RWPE2 (cell line): Measurements from ENCODE around the gene SLC7A8.
A peak's percentile ranks its signal among the peaks of the same experiment; 100 is the strongest.

ENCODE experiments used
- ATAC-seq: fragments of 200-7000 bp; cut with Tn5 transposase; 3 replicates; pipeline ENCODE4 v1.9.1; 2021; ENCODE audit warnings: low read depth
- DNase-seq: peaks from one replicate; pipeline ENCODE4 v3.0.0-alpha.2; 2020; ENCODE audit warnings: low spot score
- H3K27ac ChIP-seq: fragments of 450-650 bp; 2 replicates; pipeline ENCODE4 v1.5.1; 2017; ENCODE audit warnings: mild to moderate bottlenecking; ENCODE audit not compliant: poor library complexity, severe bottlenecking
- H3K27me3 ChIP-seq: fragments of 250-450 bp; sonication (Bioruptor Pico); 2 replicates; pipeline ENCODE4 v1.5.1; 2021; ENCODE audit warnings: mild to moderate bottlenecking, moderate library complexity; ENCODE audit not compliant: insufficient read depth, poor library complexity, severe bottlenecking
- H3K36me3 ChIP-seq: fragments of 250-450 bp; sonication (Bioruptor Pico); 2 replicates; pipeline ENCODE4 v1.5.1; 2020; ENCODE audit warnings: low read depth, mild to moderate bottlenecking, moderate library complexity
- H3K4me1 ChIP-seq: fragments of 250-450 bp; sonication (Bioruptor Pico); 2 replicates; pipeline ENCODE4 v1.5.1; 2021; ENCODE audit warnings: mild to moderate bottlenecking, moderate library complexity; ENCODE audit not compliant: insufficient read depth, poor library complexity, severe bottlenecking
- H3K4me3 ChIP-seq: fragments of 250-450 bp; sonication (Bioruptor Pico); 2 replicates; pipeline ENCODE4 v1.5.1; 2021; ENCODE audit warnings: mild to moderate bottlenecking, moderate library complexity; ENCODE audit not compliant: severe bottlenecking
- H3K9me3 ChIP-seq: fragments of 250-450 bp; sonication (Bioruptor Pico); 2 replicates; pipeline ENCODE4 v1.5.1; 2021; ENCODE audit warnings: mild to moderate bottlenecking, moderate library complexity; ENCODE audit not compliant: severe bottlenecking
- TF ChIP-seq, protein P1 (sequence below): fragments of 450-650 bp; IDR thresholded peaks from one replicate; pipeline ENCODE4 v1.5.1; 2017; ENCODE audit warnings: mild to moderate bottlenecking, moderate library complexity; ENCODE audit not compliant: poor library complexity, severe bottlenecking

SLC7A8 gene

DNA sequence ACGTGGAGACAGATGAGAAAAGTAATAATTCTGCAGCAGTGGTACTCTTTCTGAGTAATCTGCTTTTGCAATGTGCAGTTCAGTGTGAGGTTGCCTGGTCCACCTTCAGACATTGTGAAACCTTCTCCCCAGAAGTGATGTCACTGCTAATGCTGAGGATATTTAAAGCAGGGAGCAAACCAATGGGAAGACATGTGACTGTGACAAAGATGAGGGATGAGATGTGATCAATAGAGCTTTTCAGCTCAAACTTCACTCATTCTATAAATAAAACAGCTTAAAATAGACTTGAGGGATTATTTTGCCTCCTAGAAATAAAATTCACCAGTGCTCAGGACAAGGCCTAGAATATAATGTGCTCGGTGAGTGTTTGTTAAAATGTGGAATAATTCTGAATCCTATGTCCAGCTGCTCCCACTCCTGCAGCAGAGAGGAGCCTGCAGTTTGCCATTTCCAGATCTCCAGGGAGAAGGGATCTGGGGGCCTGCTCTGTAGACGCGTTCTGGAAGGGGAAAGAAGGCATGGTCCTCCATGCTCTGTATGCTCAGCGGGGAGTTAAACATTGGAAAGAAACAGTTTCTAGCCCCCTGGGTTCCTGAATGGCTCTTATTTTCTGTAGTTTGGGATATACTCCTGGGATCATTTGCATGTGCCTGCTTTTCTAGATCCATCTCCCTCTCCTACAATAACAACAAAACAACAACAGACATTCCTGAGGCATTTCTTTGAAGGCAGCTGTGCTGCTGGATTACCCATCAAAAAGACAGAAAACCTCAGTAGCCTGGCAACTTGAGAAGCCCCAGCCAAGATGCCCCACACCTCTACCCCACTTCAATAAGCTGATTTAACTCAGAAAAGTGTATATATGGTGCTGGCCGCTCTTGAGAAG lies 8.9 kb downstream of the SLC7A8 start:
- ATAC-seq (peak; percentile 25; the same call in 2 of the 3 replicates), DNase-seq (no peak)
- Histone ChIP-seq H3K9me3 (no peaks in the 10 kb centered on the region), H3K27ac (peak overlapping the region; percentile 1), H3K36me3 (no peaks in the 10 kb centered on the region), H3K4me1 (peaks cover 47% of the 10 kb centered on the region), H3K27me3 (no peaks in the 10 kb centered on the region), H3K4me3 (no peak overlapping the region)
- TF ChIP-seq, protein P1, sequence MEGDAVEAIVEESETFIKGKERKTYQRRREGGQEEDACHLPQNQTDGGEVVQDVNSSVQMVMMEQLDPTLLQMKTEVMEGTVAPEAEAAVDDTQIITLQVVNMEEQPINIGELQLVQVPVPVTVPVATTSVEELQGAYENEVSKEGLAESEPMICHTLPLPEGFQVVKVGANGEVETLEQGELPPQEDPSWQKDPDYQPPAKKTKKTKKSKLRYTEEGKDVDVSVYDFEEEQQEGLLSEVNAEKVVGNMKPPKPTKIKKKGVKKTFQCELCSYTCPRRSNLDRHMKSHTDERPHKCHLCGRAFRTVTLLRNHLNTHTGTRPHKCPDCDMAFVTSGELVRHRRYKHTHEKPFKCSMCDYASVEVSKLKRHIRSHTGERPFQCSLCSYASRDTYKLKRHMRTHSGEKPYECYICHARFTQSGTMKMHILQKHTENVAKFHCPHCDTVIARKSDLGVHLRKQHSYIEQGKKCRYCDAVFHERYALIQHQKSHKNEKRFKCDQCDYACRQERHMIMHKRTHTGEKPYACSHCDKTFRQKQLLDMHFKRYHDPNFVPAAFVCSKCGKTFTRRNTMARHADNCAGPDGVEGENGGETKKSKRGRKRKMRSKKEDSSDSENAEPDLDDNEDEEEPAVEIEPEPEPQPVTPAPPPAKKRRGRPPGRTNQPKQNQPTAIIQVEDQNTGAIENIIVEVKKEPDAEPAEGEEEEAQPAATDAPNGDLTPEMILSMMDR = no peak

DNA sequence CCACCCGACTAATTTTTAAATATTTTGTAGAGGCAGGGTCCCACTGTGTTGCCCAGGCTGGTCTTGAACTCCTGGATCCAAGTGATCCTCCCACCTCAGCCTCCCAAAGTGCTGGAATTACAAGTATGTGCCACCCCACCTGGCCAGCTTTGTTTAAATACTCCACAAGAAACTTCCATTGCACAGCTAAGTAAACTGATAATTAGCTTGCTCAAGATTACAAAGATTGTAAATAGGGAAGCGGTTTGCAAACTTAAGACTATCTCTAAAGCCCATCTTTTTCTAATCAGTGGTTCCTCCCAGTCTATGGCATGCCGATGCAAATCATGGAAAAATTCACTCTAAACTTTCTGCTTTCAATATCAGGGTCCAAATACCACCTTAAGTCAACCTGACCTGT lies 9.7 kb downstream of the SLC7A8 start:
- no peaks in the 10 kb centered on the region for H3K36me3 ChIP-seq
- no peaks in the 10 kb centered on the region for H3K27me3 ChIP-seq
- ATAC-seq (no peak), DNase-seq (no peak)
- H3K9me3 ChIP-seq = no peaks in the 10 kb centered on the region
- TF ChIP-seq, protein P1 = no peak
- H3K4me3 ChIP-seq = no peak overlapping the region
- H3K27ac ChIP-seq = peak overlapping the region; percentile 1
- H3K4me1 ChIP-seq = peaks cover 47% of the 10 kb centered on the region

DNA sequence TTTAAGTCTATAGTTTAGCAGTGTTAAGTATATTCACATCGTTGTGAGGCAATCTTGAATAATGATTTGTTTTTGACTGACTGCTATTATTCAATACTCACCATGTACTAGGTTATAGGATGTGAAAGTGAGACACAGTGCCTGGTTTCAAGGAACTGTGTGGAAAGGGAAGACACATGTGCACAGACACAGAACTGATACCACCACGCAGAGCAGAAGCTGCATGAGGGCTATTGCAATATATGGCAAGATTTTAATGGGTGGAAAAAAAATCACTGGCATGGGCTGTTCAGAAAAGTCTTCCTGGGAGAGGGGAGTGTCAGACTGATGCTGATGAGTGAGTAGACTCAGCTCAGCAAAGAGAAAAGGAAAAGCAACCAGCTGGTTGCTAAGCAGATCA lies 10.4 kb downstream of the SLC7A8 start:
- Histone ChIP-seq H3K27me3 (no peaks in the 10 kb centered on the region), H3K27ac (peak overlapping the region; percentile 87), H3K9me3 (no peaks in the 10 kb centered on the region), H3K4me3 (no peak overlapping the region), H3K36me3 (no peaks in the 10 kb centered on the region), H3K4me1 (peaks cover 47% of the 10 kb centered on the region)
- ATAC-seq (no peak), DNase-seq (no peak)
- TF ChIP-seq, protein P1 = no peak

DNA sequence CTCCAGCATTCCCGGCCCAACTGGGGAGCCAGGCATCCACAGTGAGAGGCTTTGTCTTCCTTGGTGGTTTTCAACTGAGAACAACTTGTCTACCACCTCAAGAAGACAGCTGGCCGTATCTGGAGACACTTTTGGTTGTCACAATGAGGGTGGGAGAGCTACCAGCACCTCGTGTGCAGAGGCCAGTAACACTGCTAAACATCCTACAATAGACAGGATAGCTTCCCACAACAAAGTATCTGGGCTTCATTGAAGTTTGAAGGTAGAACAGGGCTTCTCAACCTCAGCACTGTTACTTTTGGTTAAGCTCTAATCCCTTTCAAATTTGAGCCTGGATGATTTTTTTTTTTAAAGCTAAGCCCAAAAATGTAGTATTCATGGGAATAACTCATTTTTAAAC lies 10.9 kb downstream of the SLC7A8 start:
- no peaks in the 10 kb centered on the region for H3K9me3 ChIP-seq
- DNase-seq (no peak), ATAC-seq (no peak)
- H3K27me3 ChIP-seq = no peaks in the 10 kb centered on the region
- H3K36me3 ChIP-seq = no peaks in the 10 kb centered on the region
- TF ChIP-seq, protein P1 = no peak
- H3K4me3 ChIP-seq = no peak overlapping the region
- H3K27ac ChIP-seq = peak overlapping the region; percentile 87
- H3K4me1 ChIP-seq = peaks cover 47% of the 10 kb centered on the region

DNA sequence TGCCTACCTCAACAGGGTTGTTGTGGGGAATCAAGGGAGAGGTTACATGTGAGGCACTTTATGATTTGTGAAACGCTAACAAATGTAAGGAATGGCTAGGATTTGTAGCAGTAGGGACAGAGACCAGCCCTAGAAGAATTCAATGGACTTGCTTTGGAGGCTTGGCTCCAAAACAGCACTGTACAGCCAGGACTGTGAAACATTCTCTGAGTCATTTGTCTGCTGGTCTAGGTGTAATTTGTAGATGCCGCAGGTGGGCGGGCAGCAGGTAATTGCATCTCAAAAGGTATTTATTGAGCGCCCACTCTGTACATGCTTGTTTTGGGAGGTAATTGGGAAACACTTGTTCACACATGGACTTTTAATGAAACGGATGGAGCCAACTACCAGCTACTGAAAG lies 11.4 kb downstream of the SLC7A8 start:
- DNase-seq = no peak
- H3K9me3 ChIP-seq = no peaks in the 10 kb centered on the region
- H3K36me3 ChIP-seq = no peaks in the 10 kb centered on the region
- no peaks in the 10 kb centered on the region for H3K27me3 ChIP-seq
- TF ChIP-seq, protein P1 = no peak
- ATAC-seq = peak; percentile 79
- H3K27ac ChIP-seq = peak overlapping the region; percentile 87
- no peak overlapping the region for H3K4me3 ChIP-seq
- peaks cover 42% of the 10 kb centered on the region for H3K4me1 ChIP-seq
